ENCODE measurements around the gene FLRT3.

The FLRT3 gene

GRCh38 chr20:14313341-14314020, 23.9 kb downstream of the FLRT3 start:
- DNase-seq = no peak

GRCh38 chr20:14312001-14312400, 25.4 kb downstream of the FLRT3 start:
- DNase-seq = no peak

GRCh38 chr20:14310977-14311627, 26.3 kb downstream of the FLRT3 start:
- no peak for DNase-seq

- DNase-seq = no peak
These were observed 29.5 kb downstream of the FLRT3 start for GRCh38 chr20:14307956-14308355.

GRCh38 chr20:14304472-14304871, 32.9 kb downstream of the FLRT3 start:
- DNase-seq = no peak

- no peak for DNase-seq
These were observed 33.8 kb downstream of the FLRT3 start for GRCh38 chr20:14303651-14304050.

- DNase-seq = no peak
These were observed 34.3 kb downstream of the FLRT3 start for GRCh38 chr20:14303106-14303505.

GRCh38 chr20:14299831-14300230, 37.6 kb downstream of the FLRT3 start:
- DNase-seq = no peak

- DNase-seq = no peak
These were observed 41.6 kb downstream of the FLRT3 start for GRCh38 chr20:14295770-14296309.

GRCh38 chr20:14295238-14295637, 42.2 kb downstream of the FLRT3 start:
- no peak for DNase-seq

- DNase-seq = no peak
These were observed 45.9 kb downstream of the FLRT3 start for GRCh38 chr20:14291502-14291901.

- no peak for DNase-seq
These were observed 48.8 kb downstream of the FLRT3 start for GRCh38 chr20:14288341-14289330.

GRCh38 chr20:14284443-14284842, 53.0 kb downstream of the FLRT3 start:
- no peak for DNase-seq

- DNase-seq = no peak
These were observed 55.3 kb downstream of the FLRT3 start for GRCh38 chr20:14282140-14282539.

Data from CD4-positive, alpha-beta T cell treated with Interleukin-17A for 4 hours (primary cell).